Activated CD4-positive, alpha-beta T cell treated with anti-CD3 and anti-CD28 coated beads, Interleukin-2, amount 50 U/mL, for 24 hours (primary cell): Measurements from ENCODE around the gene ZNF66.
"Not testable (repeated sequence)": the region's sequence is repeated elsewhere in the genome, so short reads cannot be mapped to it uniquely, and the experiment has no call there.

Experiments used
- DNase-seq, 2 donors: peaks; one replicate each; pipeline ENCODE4 v3.0.0-alpha.2; 2020; ENCODE audit warnings: low read depth in 1 of 2, low spot score in 1 of 2

ZNF66 gene

DNA sequence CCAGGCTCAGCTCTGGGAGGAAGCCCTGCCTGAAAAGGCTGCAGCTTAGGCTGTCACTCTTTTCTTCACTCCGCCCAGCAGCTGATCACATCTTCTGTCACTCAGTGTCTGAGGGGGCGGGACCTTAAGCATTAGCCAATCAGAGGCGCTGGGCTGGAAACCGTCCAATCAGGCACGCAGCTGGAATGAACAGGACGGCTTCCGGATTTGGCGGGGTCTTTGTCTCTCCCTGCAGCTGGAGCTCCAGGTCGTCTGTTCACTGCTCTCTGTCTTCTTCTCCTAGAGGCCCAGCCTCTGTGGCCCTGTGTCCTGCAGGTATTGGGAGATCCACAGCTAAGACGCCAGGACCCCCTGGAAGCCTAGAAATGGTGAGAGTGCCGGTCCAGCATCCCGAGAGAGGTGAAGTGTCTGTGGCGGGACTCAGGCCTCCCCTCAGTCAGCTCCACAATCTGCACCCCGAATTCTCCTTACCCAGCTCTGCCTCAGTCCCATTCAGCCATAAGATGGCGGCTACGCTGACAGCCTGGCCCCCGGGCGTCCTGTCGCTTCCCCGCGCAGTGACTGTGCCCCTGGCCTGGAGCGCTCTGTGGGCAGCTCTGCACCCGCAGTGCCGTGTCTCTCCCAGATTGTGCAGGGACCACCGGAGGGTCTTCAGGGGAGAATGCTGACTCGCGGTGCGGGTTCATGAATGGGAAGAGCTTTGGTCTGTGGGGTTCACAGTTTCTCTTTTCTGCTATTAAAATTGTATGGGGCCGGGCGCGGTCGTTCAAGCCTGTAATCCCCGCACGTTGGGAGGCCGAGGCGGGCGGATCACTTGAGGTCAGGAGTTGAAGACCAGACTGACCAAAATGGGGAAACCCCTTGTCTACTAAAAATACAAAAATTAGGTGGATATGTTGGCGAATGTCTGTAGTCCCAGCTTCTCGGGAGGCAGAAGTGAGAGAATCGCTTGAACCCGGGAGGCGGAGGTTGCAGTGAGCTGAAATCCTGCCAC is at the start of gene ZNF66:
ZNF66 (plus strand) TSS at position 222 of the 994 bp plus-strand sequence; CDS start at position 366, 144 bp downstream.
- DNase-seq: peak; percentile 87 to 93

DNA sequence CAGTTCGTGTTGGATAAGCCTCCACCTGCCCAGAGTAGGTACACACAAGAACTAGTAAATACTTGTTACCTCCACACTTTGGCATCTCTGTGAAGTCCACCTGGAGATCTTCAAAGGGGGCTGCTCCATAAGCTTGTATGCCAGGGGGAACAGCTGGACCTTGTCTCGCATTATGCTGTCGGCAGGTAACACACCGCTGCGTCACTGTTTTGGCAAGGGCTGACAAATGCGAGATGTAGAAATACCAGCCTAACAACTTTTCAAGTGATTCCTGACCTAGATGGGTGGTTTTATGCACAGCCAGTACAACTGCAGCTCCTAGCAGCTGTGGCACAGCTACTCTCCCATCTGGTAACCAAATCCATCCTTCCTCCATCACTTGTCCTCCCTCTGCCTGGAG is 25.9 kb upstream of the ZNF66 start:
- not testable (repeated sequence) for DNase-seq

DNA sequence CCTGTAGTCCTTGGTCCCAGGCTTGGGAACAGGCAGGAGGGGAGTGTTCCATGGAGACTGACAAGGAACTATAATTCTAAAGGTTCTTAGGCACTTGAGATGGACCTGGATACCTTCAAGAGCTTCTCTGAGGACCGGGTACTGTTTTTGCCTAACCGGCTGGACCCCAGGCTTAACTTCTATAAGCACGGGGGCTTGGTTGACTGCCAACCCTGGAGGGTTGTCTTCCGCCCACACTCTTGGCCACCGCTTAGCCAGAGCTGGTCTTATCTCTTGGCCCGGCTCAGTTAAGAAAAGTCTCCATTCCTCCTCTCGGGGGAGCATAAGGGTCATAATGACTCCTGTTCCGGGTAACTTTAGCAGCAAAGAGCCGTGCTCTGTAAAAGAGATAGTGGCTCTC is 23.8 kb upstream of the ZNF66 start:
- not testable (repeated sequence) for DNase-seq

DNA sequence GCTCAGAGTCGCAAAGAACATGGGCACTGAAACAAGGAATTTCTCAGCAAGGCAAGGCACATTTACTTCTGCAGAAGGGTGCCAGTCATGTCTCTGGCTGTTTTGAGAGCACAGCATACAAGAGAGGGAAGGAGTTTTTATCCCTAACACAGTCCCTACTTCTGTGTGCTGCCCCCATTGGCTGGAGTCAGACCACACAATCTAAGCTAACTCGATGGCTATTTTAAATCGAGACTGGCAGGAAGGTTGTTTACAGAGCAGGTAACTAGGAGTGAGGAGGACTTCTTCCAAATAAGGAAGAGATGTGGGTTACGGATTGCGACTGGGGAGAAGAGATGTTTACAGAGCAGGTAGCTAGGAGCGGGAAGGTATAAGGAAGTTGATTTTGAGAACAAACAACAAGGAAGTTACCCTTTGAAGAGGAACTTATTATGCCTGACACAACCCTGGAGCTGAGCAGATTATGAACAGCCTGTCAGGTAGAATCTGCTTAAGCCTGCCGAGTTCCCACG is 6.8 kb upstream of the ZNF66 start:
- not testable (repeated sequence) for DNase-seq

DNA sequence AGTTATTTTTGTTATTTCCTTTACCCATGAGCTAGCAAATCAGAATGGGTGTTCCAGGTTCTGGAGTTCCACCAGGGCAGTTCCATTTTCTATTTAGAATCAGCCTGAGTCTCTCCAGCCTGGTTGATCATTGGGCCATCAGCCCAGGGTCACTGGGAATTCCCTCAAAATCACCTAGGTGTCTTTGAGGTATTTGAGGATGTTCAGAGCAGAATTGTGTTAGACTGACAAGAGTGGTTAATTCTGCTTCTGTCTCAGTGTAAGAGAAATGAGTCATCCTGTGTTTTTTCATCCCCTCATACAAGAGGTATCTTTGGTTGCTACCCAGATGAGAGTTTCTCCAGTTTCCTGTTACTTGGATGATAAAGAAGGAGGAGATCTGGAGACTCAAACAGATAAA is 11.7 kb downstream of the ZNF66 start:
- no peak for DNase-seq

DNA sequence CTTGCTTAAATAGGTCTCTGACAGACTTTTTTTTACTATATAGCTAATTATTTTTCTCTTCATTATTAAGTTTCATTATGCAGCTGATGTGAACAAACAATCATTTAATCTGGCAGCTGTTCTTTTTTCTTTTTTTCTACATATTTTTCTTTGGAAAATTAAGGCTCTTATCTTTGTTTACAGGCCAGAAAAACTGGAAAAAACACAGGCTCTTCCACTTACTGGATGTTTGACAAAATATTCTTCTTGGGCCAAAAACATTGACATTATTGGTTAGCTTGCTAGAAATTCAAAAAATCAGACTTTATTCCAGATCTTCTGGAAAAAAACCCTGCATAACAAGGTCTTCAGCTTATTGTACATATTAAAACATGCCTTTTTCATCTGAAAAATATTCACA is 15.7 kb downstream of the ZNF66 start:
- no peak for DNase-seq

DNA sequence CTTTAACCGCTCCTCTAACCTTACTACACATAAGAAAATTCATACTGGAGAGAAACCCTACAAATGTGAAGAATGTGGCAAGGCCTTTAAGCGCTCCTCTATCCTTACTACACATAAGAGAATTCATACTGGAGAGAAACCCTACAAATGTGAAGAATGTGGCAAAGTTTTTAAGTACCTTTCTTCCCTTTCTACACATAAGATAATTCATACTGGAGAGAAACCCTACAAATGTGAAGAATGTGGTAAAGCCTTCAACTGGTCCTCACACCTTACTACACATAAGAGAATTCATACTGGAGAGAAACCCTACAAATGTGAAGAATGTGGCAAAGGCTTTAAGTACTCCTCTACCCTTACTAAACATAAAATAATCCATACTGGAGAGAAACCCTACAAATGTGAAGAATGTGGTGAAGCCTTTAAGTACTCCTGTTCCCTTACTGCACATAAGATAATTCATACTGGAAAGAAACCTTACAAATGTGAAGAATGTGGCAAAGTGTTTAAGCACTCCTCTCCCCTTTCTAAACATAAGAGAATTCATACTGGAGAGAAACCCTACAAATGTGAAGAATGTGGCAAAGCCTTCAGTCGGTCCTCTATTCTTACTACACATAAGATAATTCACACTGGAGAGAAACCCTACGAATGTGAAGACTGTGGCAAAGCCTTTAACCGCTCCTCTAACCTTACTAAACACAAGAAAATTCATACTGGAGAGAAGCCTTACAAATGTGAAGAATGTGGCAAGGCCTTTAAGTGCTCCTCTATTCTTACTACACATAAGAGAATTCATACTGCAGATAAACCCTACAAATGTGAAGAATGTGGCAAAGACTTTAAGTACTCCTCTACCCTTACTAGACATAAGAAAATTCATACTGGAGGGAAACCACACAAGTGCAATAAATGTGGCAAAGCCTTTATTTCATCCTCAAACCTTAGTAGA is 30.5 kb downstream of the ZNF66 start:
- DNase-seq: not testable (repeated sequence)

DNA sequence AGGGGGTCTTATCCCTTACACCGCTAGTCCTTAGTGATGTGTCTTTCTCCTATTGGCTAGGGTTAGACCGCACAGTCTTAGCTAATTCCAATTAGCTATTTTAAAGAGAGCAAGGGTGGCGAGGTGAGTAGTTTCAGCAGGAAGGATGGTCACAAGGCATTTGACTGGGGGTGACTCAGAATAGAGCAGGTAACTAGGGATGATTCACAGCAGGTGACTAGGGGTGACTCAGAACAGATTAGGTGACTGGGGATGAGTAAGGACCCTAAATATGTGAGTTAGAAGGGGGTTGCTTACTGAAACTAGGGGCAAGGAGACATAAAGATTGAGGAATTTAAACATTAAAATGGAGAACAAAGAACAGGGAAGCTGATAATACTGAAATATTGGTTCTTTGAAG is 64.3 kb downstream of the ZNF66 start:
- no peak for DNase-seq
